KMS-11 (cell line): ENCODE measurements around the gene TOP3B.

Experiments
- H2AFZ ChIP-seq: fragments of 200-600 bp; sonication (generic); 2 replicates; pipeline ENCODE4 v1.6.1; 2016; ENCODE audit warnings: antibody characterized with exemption, mixed run types, low read depth
- H3K27ac ChIP-seq: fragments of 200-600 bp; sonication (generic); 2 replicates; pipeline ENCODE4 v1.6.1; 2016; ENCODE audit warnings: mild to moderate bottlenecking, mixed run types
- H3K27me3 ChIP-seq: fragments of 200-600 bp; sonication (generic); 2 replicates; pipeline ENCODE4 v1.6.1; 2017; ENCODE audit warnings: mild to moderate bottlenecking, low read depth, mixed run types, moderate library complexity; ENCODE audit not compliant: insufficient read depth
- H3K36me3 ChIP-seq: fragments of 200-600 bp; sonication (generic); 2 replicates; pipeline ENCODE4 v1.6.1; 2017; ENCODE audit warnings: mild to moderate bottlenecking, mixed run types; ENCODE audit not compliant: insufficient read depth
- H3K4me1 ChIP-seq: fragments of 200-600 bp; sonication (generic); 2 replicates; pipeline ENCODE4 v1.6.1; 2016; ENCODE audit warnings: mild to moderate bottlenecking, low read depth, mixed run types; ENCODE audit not compliant: poor library complexity, severe bottlenecking
- H3K4me2 ChIP-seq: fragments of 200-600 bp; sonication (generic); 2 replicates; pipeline ENCODE4 v1.7.0; 2016; ENCODE audit warnings: mild to moderate bottlenecking, mixed run types
- H3K4me3 ChIP-seq: fragments of 200-600 bp; sonication (generic); IDR thresholded peaks from 2 replicates; pipeline ENCODE4 v1.6.1; 2017; ENCODE audit warnings: low read depth, low read length, mixed read lengths; ENCODE audit not compliant: insufficient read depth
- H3K79me2 ChIP-seq: fragments of 200-600 bp; sonication (generic); 2 replicates; pipeline ENCODE4 v1.6.1; 2016; ENCODE audit warnings: low read depth, mixed run types; ENCODE audit not compliant: insufficient read depth
- H3K9ac ChIP-seq: fragments of 200-600 bp; sonication (generic); 2 replicates; pipeline ENCODE4 v1.6.1; 2016; ENCODE audit warnings: mild to moderate bottlenecking, mixed run types
- H4K20me1 ChIP-seq: fragments of 200-600 bp; sonication (generic); 2 replicates; pipeline ENCODE4 v1.6.1; 2016; ENCODE audit warnings: mild to moderate bottlenecking, mixed run types; ENCODE audit not compliant: insufficient read depth
- CTCF ChIP-seq: fragments of 200-600 bp; sonication (generic); conservative IDR thresholded peaks from 2 replicates; pipeline ENCODE4 v1.6.1; 2017; ENCODE audit warnings: low read depth, mild to moderate bottlenecking, antibody characterized with exemption, low read length, moderate library complexity, mixed read lengths

Gene TOP3B

GRCh38 chr22:21949569-21949918 is 33.0 kb downstream of the TOP3B start:
- no peak for TF ChIP-seq CTCF
- Histone ChIP-seq H3K9ac (no peak overlapping the region), H3K4me1 (peaks cover 2% of the 10 kb centered on the region), H3K27me3 (no peaks in the 10 kb centered on the region; the same call in 1 of the 2 replicates), H3K79me2 (no peaks in the 10 kb centered on the region), H2AFZ (no peak overlapping the region), H3K4me2 (no peak overlapping the region), H4K20me1 (no peaks in the 10 kb centered on the region), H3K27ac (no peak overlapping the region), H3K4me3 (no peak overlapping the region), H3K36me3 (no peaks in the 10 kb centered on the region)

GRCh38 chr22:21948824-21949568 is 33.6 kb downstream of the TOP3B start:
- no peak overlapping the region for H3K27ac ChIP-seq
- H4K20me1 ChIP-seq = no peaks in the 10 kb centered on the region
- H3K9ac ChIP-seq = no peak overlapping the region
- no peak overlapping the region for H2AFZ ChIP-seq
- H3K79me2 ChIP-seq = no peaks in the 10 kb centered on the region
- H3K4me3 ChIP-seq = no peak overlapping the region
- H3K36me3 ChIP-seq = no peaks in the 10 kb centered on the region
- no peak overlapping the region for H3K4me2 ChIP-seq
- H3K27me3 ChIP-seq = no peaks in the 10 kb centered on the region; the same call in 1 of the 2 replicates
- TF ChIP-seq CTCF = no peak
- H3K4me1 ChIP-seq = peaks cover 2% of the 10 kb centered on the region

GRCh38 chr22:21948390-21948789 is 34.2 kb downstream of the TOP3B start:
- no peaks in the 10 kb centered on the region; the same call in 1 of the 2 replicates for H3K27me3 ChIP-seq
- no peak overlapping the region for H3K9ac ChIP-seq
- no peaks in the 10 kb centered on the region for H3K36me3 ChIP-seq
- no peak for TF ChIP-seq CTCF
- no peak overlapping the region for H2AFZ ChIP-seq
- H3K79me2 ChIP-seq = no peaks in the 10 kb centered on the region
- H3K4me2 ChIP-seq = no peak overlapping the region
- peaks cover 2% of the 10 kb centered on the region for H3K4me1 ChIP-seq
- H3K27ac ChIP-seq = no peak overlapping the region
- H4K20me1 ChIP-seq = no peaks in the 10 kb centered on the region
- no peak overlapping the region for H3K4me3 ChIP-seq

- Histone ChIP-seq H3K27me3 (no peaks in the 10 kb centered on the region), H3K4me2 (no peak overlapping the region), H3K36me3 (no peaks in the 10 kb centered on the region), H3K79me2 (no peaks in the 10 kb centered on the region), H3K27ac (no peak overlapping the region), H3K9ac (no peak overlapping the region), H3K4me3 (no peak overlapping the region), H2AFZ (no peak overlapping the region), H4K20me1 (no peaks in the 10 kb centered on the region), H3K4me1 (peaks cover 2% of the 10 kb centered on the region)
- TF ChIP-seq CTCF = no peak
These were observed 35.3 kb downstream of the TOP3B start for GRCh38 chr22:21947040-21948014.
